GM12878 (cell line): ENCODE data around the gene STXBP1. TPM values are rescaled to one million over a fixed set of nuclear protein-coding genes. Genes with fewer than 3 reads are reported as not detected.

Experiments
- ATAC-seq: fragments of 200-7000 bp; cut with Tn5 transposase; 3 replicates; pipeline ENCODE4 v1.9.1; 2020; ENCODE audit warnings: mild to moderate bottlenecking, moderate library complexity
- BruUV-seq: library from RNA; stranded (reverse); fragments of 400-500 nt; replicated peaks from 2 replicates; lab custom pipeline; 2021; lab: Mats Ljungman, UMichigan
- CTCF ChIA-PET: fragments of 300-600 bp; sonication (Branson Sonifier 250); formaldehyde crosslinking; extraction: SDS; loops from one replicate; lab custom pipeline; 2021; ENCODE audit warnings: inconsistent platforms; lab: Yijun Ruan, JAX
- POLR2A ChIA-PET: fragments of 350-600 bp; formaldehyde crosslinking; extraction: SDS; loops from one replicate; lab custom pipeline; 2021; ENCODE audit warnings: inconsistent platforms; lab: Charles Lee
- RAD21 ChIA-PET: fragments of 300-600 bp; sonication (Branson Sonifier 250); formaldehyde crosslinking; loops from one replicate; lab custom pipeline; 2023; ENCODE audit warnings: antibody characterized with exemption; ENCODE audit not compliant: unreplicated experiment; lab: Charles Lee
- SMC1A ChIA-PET: fragments of 300-600 bp; sonication (Branson Sonifier 250); formaldehyde crosslinking; loops from one replicate; lab custom pipeline; 2023; ENCODE audit not compliant: unreplicated experiment, uncharacterized antibody; lab: Charles Lee
- DNase-seq: peaks from one replicate; pipeline ENCODE4 v3.0.0-alpha.2; 2011; ENCODE audit warnings: low read depth, low spot score
- FAIRE-seq: peaks from 3 replicates; lab custom pipeline; 2011; peaks lifted over from hg19 to GRCh38; lab: Jason Lieb, UNC
- H2AFZ ChIP-seq: 2 replicates; pipeline ENCODE4 v1.6.0; 2011; ENCODE audit warnings: low read depth, low read length, control low read depth; ENCODE audit not compliant: control insufficient read depth
- H3K27ac ChIP-seq: 2 replicates; pipeline ENCODE4 v1.5.1; 2011; ENCODE audit warnings: control low read depth; ENCODE audit not compliant: control insufficient read depth, insufficient read depth
- H3K27me3 ChIP-seq, 2 experiments: replicated peaks in 1 of 2; 2 replicates each; pipeline versions ENCODE4 v1.6.0 to v1.6.1; 2011; ENCODE audit warnings: low read length in 1 of 2; ENCODE audit not compliant: control insufficient read depth in 2 of 2, insufficient read depth in 2 of 2
- H3K36me3 ChIP-seq, 2 experiments: 2 replicates each; pipeline ENCODE4 v1.5.1; 2011; ENCODE audit warnings: low read length in 1 of 2; ENCODE audit not compliant: control insufficient read depth in 2 of 2, insufficient read depth in 2 of 2
- H3K4me1 ChIP-seq: 2 replicates; pipeline ENCODE4 v1.6.1; 2011; ENCODE audit warnings: mild to moderate bottlenecking, low read length, moderate library complexity, mixed read lengths; ENCODE audit not compliant: control insufficient read depth, insufficient read depth
- H3K4me2 ChIP-seq: 2 replicates; pipeline ENCODE4 v1.6.0; 2011; ENCODE audit warnings: control low read depth; ENCODE audit not compliant: control insufficient read depth, insufficient read depth
- H3K4me3 ChIP-seq: fragments of 200-600 bp; sonication (generic); 2 replicates; pipeline ENCODE4 v1.5.1; 2016
- H3K79me2 ChIP-seq: 2 replicates; pipeline ENCODE4 v1.6.0; 2011; ENCODE audit warnings: low read length; ENCODE audit not compliant: control insufficient read depth, insufficient read depth
- H3K9ac ChIP-seq: 2 replicates; pipeline ENCODE4 v1.8.0; 2011; ENCODE audit warnings: low read length, control low read depth, mixed read lengths; ENCODE audit not compliant: control insufficient read depth, insufficient read depth
- H3K9me3 ChIP-seq: replicated peaks from 3 replicates; pipeline ENCODE4 v1.5.1; 2011; ENCODE audit warnings: mild to moderate bottlenecking, low read length; ENCODE audit not compliant: control insufficient read depth, insufficient read depth
- H4K20me1 ChIP-seq: 2 replicates; pipeline ENCODE4 v1.6.0; 2011; ENCODE audit not compliant: control insufficient read depth, insufficient read depth
- BMI1 ChIP-seq: fragments of 450-650 bp; IDR thresholded peaks from 2 replicates; pipeline ENCODE4 v1.6.1; 2016; ENCODE audit warnings: mild to moderate bottlenecking, moderate library complexity, borderline replicate concordance
- CBX3 ChIP-seq: fragments of 200-600 bp; sonication (generic); IDR thresholded peaks from 2 replicates; pipeline ENCODE4 v1.6.1; 2016; ENCODE audit warnings: low read depth, borderline replicate concordance
- CTCF ChIP-seq, 3 experiments: IDR thresholded peaks in 2 of 3; conservative IDR thresholded peaks in 1 of 3; 2 replicates each; pipeline ENCODE4 v1.5.1; 2011; ENCODE audit warnings: low read depth in 3 of 3, low read length in 3 of 3, mild to moderate bottlenecking in 3 of 3, control low read depth in 2 of 3, moderate library complexity in 2 of 3, inconsistent platforms in 1 of 3, mixed read lengths in 1 of 3; ENCODE audit not compliant: control insufficient read depth in 2 of 3, insufficient read depth in 1 of 3; ENCODE audit errors: extremely low read depth in 1 of 3
- HDAC2 ChIP-seq: fragments of 200-600 bp; sonication (generic); IDR thresholded peaks from 2 replicates; pipeline ENCODE4 v1.6.1; 2017
- HSF1 ChIP-seq: fragments of 150-350 bp; IDR thresholded peaks from 2 replicates; pipeline ENCODE4 v1.6.1; 2014; ENCODE audit warnings: mild to moderate bottlenecking, low read depth, low read length
- IRF4 ChIP-seq: IDR thresholded peaks from 2 replicates; pipeline ENCODE4 v1.6.1; 2011; ENCODE audit warnings: low read depth, low read length
- JUND ChIP-seq: IDR thresholded peaks from 2 replicates; pipeline ENCODE4 v1.6.1; 2012; ENCODE audit warnings: low read depth, mild to moderate bottlenecking, low read length, improper control_type of control experiment, moderate library complexity
- MTA2 ChIP-seq: fragments of 450-650 bp; IDR thresholded peaks from 2 replicates; pipeline ENCODE4 v1.6.1; 2016; ENCODE audit warnings: low read depth, mild to moderate bottlenecking, moderate library complexity
- SIX5 ChIP-seq: IDR thresholded peaks from 2 replicates; pipeline ENCODE4 v1.6.1; 2011; ENCODE audit warnings: mild to moderate bottlenecking, low read depth, low read length, moderate library complexity; ENCODE audit not compliant: severe bottlenecking
- ZNF24 ChIP-seq: fragments of 450-650 bp; IDR thresholded peaks from 2 replicates; pipeline ENCODE4 v1.6.1; 2017; ENCODE audit warnings: antibody characterized with exemption, mild to moderate bottlenecking
- ZNF622 ChIP-seq: fragments of 450-650 bp; IDR thresholded peaks from 2 replicates; pipeline ENCODE4 v1.6.1; 2017; ENCODE audit warnings: mild to moderate bottlenecking, inconsistent platforms
- WGBS: methylation state at CpG from one replicate; pipeline ENCODE4 v1.1.6; 2016; ENCODE audit warnings: low lambda C conversion rate; ENCODE audit not compliant: insufficient replicate concordance, insufficient coverage; ENCODE audit errors: missing lambda C conversion rate; 5-methylcytosine and 5-hydroxymethylcytosine counted together
- in situ Hi-C: fragments of 300-500 bp; cut with MboI; formaldehyde crosslinking; loops from 9 replicates; pipeline ENCODE4 v1.14.3; 2018; ENCODE audit warnings: mixed read lengths
- intact Hi-C: fragments of 100-400 bp; cut with micrococcal nuclease; formaldehyde crosslinking; loops from one replicate; pipeline ENCODE4 v1.14.2; 2022; ENCODE audit not compliant: unreplicated experiment
- polyA plus RNA-seq, 11 experiments: library from polyadenylated mRNA; depleted of rRNA in 4 of 11; unstranded in 6 of 11; stranded (reverse) in 5 of 11; fragments of >200 nt; fragmentation: Nextera tagmentation in 4 of 11; fragmentation: Illumina TruSeq in 1 of 11; extraction: Ambion mirVana in 4 of 11; extraction: Trizol in 1 of 11; gene quantifications; 1 replicate in 1 of 11; 2 replicates in 10 of 11; pipeline versions ENCODE4 v1.2.1 to v1.2.3, GENCODE V29; 2011 to 2016; ENCODE audit warnings: inconsistent platforms in 2 of 11, missing spikeins in 2 of 11, low read depth in 1 of 11
- total RNA-seq, 4 experiments: library from RNA; depleted of rRNA in 3 of 4; stranded (reverse); fragments of >200 nt in 3 of 4; fragmentation: Illumina TruSeq in 1 of 4; extraction: Trizol in 1 of 4; gene quantifications; 2 replicates each; pipeline versions ENCODE4 v1.2.1 to v1.2.3, GENCODE V29; 2013 to 2021
- TF ChIP-seq, protein P1 (sequence below): IDR thresholded peaks from 2 replicates; pipeline ENCODE4 v1.6.1; 2011; ENCODE audit warnings: low read depth, mild to moderate bottlenecking, low read length, moderate library complexity, borderline replicate concordance; ENCODE audit errors: extremely low read depth
- TF ChIP-seq, protein P2 (sequence below): fragments of 450-650 bp; IDR thresholded peaks from 2 replicates; pipeline ENCODE4 v1.6.1; 2018; ENCODE audit warnings: borderline replicate concordance, mild to moderate bottlenecking; ENCODE audit not compliant: partially characterized antibody

STXBP1 gene
- total and polyA plus RNA-seq, 10 of the 15 experiments (the other 5 are each of a cell fraction or from before 2014, with no cell fraction given): 0.08 to 0.85 (median 0.31) TPM; not detected in 3

DNA sequence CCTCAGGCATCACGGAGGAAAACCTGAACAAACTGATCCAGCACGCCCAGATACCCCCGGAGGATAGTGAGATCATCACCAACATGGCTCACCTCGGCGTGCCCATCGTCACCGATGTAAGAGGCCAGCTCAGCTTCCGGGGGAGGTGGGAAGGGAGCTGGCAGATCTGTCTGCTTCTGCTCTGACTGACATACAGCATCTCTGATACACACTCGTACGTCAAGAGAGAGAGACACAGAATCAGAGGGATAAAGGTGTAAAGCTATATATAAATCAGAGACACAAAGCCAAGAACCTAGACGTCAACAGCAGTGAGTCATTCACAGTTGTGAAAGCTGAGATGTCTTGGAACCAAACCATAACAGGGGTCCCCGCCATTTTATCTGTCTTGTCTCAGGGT is 64.6 kb downstream of the STXBP1 start:
- SMC1A ChIA-PET: no interaction called here
- Histone ChIP-seq H3K27ac (no peak overlapping the region), H3K9me3 (no peaks in the 10 kb centered on the region), H3K36me3 (no peaks in the 10 kb centered on the region), H3K79me2 (no peaks in the 10 kb centered on the region), H3K9ac (no peak overlapping the region), H2AFZ (no peak overlapping the region), H3K4me3 (no peak overlapping the region), H4K20me1 (no peaks in the 10 kb centered on the region), H3K27me3 (peaks cover 0 to 5% of the 10 kb centered on the region in 2 experiments; a peak in 3 of 4 replicates), H3K4me1 (no peaks in the 10 kb centered on the region), H3K4me2 (no peak overlapping the region)
- BruUV-seq: no TSS peak
- intact Hi-C loops (no loop called here), in situ Hi-C loops (no loop called here)
- CTCF ChIA-PET: interaction anchor here (0.6 to 1.6 kb wide), 3 partner anchors 8 to 428 kb away, joined by 3 to 4 read pairs (median 3); no protein-coding TSS in a partner anchor
- POLR2A ChIA-PET: no interaction called here
- FAIRE-seq (no peak), ATAC-seq (no peak), DNase-seq (no peak)
- RAD21 ChIA-PET: no interaction called here
- no peak for TF ChIP-seq HDAC2
- TF ChIP-seq MTA2: no peak
- TF ChIP-seq IRF4: no peak
- TF ChIP-seq JUND: no peak
- no peak for TF ChIP-seq HSF1
- no peak for TF ChIP-seq ZNF622
- TF ChIP-seq SIX5: no peak
- no peak for TF ChIP-seq ZNF24
- TF ChIP-seq CBX3: no peak
- TF ChIP-seq CTCF (IDR thresholded peaks at IDR 0.05 in 2 of 3, conservative IDR thresholded peaks at IDR 0.05 in 1 of 3; ENCODE audit: control insufficient read depth in 2 of 3, extremely low read depth in 1 of 3, insufficient read depth in 1 of 3, low read depth in 3 of 3, low read length in 3 of 3): no peak
- TF ChIP-seq, protein P1, sequence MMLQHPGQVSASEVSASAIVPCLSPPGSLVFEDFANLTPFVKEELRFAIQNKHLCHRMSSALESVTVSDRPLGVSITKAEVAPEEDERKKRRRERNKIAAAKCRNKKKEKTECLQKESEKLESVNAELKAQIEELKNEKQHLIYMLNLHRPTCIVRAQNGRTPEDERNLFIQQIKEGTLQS: no peak
- no peak for TF ChIP-seq BMI1
- TF ChIP-seq, protein P2, sequence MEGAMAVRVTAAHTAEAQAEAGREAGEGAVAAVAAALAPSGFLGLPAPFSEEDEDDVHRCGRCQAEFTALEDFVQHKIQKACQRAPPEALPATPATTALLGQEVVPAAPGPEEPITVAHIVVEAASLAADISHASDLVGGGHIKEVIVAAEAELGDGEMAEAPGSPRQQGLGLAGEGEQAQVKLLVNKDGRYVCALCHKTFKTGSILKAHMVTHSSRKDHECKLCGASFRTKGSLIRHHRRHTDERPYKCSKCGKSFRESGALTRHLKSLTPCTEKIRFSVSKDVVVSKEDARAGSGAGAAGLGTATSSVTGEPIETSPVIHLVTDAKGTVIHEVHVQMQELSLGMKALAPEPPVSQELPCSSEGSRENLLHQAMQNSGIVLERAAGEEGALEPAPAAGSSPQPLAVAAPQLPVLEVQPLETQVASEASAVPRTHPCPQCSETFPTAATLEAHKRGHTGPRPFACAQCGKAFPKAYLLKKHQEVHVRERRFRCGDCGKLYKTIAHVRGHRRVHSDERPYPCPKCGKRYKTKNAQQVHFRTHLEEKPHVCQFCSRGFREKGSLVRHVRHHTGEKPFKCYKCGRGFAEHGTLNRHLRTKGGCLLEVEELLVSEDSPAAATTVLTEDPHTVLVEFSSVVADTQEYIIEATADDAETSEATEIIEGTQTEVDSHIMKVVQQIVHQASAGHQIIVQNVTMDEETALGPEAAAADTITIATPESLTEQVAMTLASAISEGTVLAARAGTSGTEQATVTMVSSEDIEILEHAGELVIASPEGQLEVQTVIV: no peak
- WGBS: 59% methylated on average over 12 of the region's 12 CpGs
